GM18520 (cell line): ENCODE measurements around the gene SLC38A3.

Experiments
- ATAC-seq: cut with Tn5 transposase; IDR thresholded peaks from one replicate; pipeline ENCODE4 v1.9.1; 2021; ENCODE audit not compliant: unreplicated experiment

Gene SLC38A3

GRCh38 chr3:50168791-50169190, 36.3 kb upstream of the SLC38A3 start:
- no peak for ATAC-seq

GRCh38 chr3:50169232-50169832, 35.7 kb upstream of the SLC38A3 start:
- ATAC-seq: no peak

DNA sequence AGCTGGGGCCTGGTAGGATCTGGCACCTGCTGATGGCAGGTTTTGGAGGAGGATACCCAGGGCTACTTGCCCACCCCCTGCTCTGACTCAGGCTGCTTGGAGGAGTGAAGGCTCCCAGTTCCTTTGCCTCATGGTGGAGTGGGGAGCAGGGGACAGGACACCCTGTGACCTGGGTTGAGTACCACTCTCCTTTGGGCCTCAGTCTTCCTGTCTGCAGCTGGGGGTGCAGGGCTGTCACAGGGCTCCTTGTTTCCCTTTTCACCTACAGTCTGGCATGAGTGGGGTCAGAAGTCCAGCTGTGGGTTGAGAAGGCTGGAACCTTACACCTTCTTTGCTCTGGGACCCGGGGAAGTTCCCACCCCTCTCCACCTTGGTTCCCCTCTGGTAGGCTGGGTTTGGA, 35.2 kb upstream of the SLC38A3 start:
- ATAC-seq: no peak

DNA sequence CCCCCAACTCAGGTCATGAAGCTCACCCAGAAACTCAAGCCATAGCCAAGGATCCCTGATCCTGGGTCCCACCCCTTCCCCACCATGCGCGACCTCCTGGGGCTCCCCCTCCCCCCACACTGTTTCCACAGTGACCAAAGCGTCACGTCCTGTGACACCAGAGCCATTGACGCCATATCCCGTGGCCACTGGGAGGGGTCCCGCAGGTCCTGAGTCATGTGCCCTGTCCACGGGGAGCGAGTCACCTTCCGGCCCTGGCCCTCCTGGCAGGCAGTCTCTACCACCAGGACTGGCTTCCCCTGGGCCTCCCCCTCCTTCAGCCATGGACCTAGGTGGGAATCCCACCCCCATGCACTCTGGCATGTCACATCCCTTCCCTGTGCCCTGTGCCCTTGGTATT, 34.4 kb upstream of the SLC38A3 start:
- no peak for ATAC-seq

- no peak for ATAC-seq
Observed at GRCh38 chr3:50171540-50172301, 33.4 kb upstream of the SLC38A3 start.

- no peak for ATAC-seq
Observed at GRCh38 chr3:50172626-50173220, 32.3 kb upstream of the SLC38A3 start.

GRCh38 chr3:50173685-50174516, 31.2 kb upstream of the SLC38A3 start:
- no peak for ATAC-seq

GRCh38 chr3:50174517-50174895, 30.6 kb upstream of the SLC38A3 start:
- ATAC-seq: no peak

DNA sequence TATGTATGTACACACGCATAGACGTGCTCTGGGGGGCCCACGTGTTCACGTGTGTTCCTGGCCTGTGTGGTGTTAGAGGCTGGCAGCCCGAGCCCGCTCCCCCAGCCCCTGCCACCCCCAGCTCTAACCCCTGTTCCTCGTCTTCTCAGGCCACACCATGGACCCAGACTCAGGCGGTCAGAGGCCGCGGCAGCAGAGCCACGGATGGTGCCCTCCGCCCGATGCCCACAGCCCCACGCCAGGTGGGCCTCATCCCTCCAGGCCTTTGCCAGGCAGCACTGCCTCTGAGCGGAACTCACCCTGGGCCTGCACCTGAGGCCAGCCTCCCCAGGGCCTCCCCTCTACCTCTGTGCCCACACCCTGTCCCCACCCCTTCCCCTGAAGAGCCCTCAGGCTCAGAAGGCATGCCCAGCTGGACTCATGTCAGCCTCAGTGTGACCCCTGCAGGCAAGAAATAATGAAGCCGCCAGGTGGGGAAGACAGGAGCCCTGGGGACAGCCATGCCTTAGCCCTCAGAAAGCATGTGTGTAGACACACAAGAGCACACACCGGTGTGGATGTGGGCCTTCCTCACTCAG, 30.0 kb upstream of the SLC38A3 start:
- ATAC-seq: no peak

DNA sequence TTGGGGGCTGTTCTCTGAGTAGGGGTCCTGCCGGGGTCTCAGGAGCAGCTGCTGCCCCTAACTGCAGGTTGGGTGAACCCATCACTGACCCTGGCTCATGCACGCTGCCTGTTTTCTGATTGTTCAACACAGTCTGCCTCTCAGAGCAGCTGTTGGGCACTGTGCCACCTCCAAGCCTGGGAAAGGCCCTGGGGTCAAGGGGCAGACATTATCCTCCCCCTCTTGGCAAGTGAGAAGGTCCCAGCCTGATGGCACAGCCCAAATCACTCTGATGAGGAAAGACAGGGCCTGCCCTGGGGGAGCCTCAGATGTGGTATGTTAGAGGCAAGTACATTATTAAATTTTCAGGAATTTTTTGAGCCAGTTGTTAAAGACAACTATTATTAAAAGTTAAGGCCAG, 27.7 kb upstream of the SLC38A3 start:
- ATAC-seq: no peak

DNA sequence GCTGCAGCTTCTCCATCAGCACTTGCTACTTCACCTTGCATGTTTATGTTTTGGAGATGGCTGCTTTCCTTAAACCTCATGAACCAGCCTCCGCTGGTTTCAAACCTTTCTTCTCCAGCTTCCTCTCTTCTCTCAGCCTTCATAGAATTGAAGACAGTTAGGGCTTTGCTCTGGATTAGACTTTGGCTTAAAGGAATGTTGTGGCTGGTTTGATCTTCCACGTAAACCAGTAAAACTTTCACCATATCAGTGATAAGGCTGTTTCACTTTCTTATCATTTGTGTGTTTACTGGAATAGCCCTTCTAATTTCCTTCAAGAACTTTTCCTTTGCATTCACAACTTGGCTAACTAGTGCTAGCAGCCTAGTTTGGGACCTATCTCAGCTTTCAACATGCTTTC, 25.4 kb upstream of the SLC38A3 start:
- no peak for ATAC-seq

GRCh38 chr3:50181985-50182384, 23.1 kb upstream of the SLC38A3 start:
- no peak for ATAC-seq

DNA sequence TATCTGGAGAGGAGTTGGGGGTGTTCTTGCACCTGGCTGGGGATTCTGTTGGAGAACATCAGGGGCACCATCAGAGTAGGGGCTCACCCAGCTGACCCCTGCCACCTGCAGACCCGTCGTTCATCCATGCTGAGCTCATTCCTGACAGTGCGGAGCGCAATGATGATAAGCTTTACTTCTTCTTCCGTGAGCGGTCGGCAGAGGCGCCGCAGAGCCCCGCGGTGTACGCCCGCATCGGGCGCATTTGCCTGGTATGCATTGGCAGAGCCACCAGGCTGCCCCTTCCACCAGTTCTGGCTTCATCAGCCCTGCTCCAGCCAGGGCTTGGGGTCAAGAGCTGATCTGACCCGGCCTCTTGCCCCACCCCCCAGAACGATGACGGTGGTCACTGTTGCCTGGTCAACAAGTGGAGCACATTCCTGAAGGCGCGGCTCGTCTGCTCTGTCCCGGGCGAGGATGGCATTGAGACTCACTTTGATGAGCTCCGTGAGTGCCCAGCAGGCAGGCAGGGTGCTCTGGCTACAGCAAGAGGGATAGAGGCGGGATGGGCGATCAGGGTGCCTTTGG, 22.5 kb upstream of the SLC38A3 start:
- ATAC-seq: no peak

GRCh38 chr3:50183755-50184154, 21.3 kb upstream of the SLC38A3 start:
- no peak for ATAC-seq

- no peak for ATAC-seq
Observed at GRCh38 chr3:50184242-50184978, 20.7 kb upstream of the SLC38A3 start.

DNA sequence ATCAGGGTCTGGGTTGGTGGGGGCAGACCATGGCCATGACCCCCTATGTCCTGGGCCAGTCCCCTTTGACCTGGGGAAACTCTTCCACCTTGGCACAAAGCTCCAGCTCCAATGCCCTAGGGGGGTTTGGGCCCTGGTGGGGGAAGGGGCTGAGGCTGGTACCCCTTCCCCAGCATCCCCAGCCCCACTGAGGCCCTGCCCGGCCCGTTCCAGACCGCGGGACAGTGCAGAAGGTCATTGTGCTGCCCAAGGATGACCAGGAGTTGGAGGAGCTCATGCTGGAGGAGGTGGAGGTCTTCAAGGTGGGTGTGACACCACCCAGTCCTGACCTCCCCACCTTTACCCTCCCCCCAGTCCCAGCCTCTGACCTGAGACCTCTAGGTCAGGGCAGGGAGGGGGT, 19.8 kb upstream of the SLC38A3 start:
- no peak for ATAC-seq

DNA sequence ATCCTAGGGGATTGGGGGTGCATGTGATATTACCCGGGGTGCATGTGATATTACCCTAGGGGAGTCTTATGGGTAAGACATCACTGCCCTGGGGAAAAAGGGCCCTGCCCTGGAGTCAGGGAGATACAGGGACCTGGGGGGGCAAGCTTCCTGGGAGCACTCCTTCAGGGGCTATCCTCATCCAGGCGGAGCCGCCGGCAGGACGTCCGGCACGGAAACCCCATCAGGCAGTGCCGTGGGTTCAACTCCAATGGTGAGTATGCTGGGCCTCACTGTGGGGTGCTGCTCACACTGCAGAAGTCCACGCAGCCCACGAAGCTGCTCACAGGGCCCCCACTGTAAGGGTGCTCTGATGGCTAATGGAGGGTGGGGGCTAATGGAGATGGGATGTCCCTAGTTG, 19.0 kb upstream of the SLC38A3 start:
- no peak for ATAC-seq

DNA sequence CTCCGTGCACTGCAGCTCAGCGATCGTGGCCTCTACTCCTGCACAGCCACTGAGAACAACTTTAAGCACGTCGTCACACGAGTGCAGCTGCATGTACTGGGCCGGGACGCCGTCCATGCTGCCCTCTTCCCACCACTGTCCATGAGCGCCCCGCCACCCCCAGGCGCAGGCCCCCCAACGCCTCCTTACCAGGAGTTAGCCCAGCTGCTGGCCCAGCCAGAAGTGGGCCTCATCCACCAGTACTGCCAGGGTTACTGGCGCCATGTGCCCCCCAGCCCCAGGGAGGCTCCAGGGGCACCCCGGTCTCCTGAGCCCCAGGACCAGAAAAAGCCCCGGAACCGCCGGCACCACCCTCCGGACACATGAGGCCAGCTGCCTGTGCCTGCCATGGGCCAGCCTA, 17.3 kb upstream of the SLC38A3 start:
- ATAC-seq: no peak

- ATAC-seq: no peak
Observed at GRCh38 chr3:50189274-50189673, 15.8 kb upstream of the SLC38A3 start.

- no peak for ATAC-seq
Observed at GRCh38 chr3:50189989-50190388, 15.1 kb upstream of the SLC38A3 start.
